Stomach (tissue), 19 donors: ENCODE data around the gene C4B. TPM values are rescaled to one million over a fixed set of nuclear protein-coding genes. Genes with fewer than 3 reads are reported as not detected.
"Not testable (repeated sequence)": the region's sequence is repeated elsewhere in the genome, so short reads cannot be mapped to it uniquely, and the experiment has no call there.

ENCODE experiments used
- DNase-seq, 2 donors: peaks; one replicate each; pipeline versions ENCODE4 v3.0.0 to v3.0.0-alpha.2; 2013 to 2019
- H3K27ac ChIP-seq, 5 donors: fragments of 200-600 bp in 4 of 5; sonication (generic) in 4 of 5; one replicate each; pipeline ENCODE4 v1.5.1; 2013 to 2019; ENCODE audit warnings: mild to moderate bottlenecking in 1 of 5, moderate library complexity in 1 of 5
- H3K27me3 ChIP-seq, 3 donors: fragments of 200-600 bp; sonication (generic); one replicate each; pipeline ENCODE4 v1.5.1; 2017 to 2019; ENCODE audit warnings: mixed run types in 1 of 3
- H3K36me3 ChIP-seq, 4 donors: fragments of 200-600 bp; sonication (generic); 1 replicate in 3 of 4; 2 replicates in 1 of 4; pipeline ENCODE4 v1.5.1; 2016 to 2019
- H3K4me1 ChIP-seq, 4 donors: fragments of 200-600 bp; sonication (generic); one replicate each; pipeline ENCODE4 v1.5.1; 2016 to 2019
- H3K4me3 ChIP-seq, 4 donors: fragments of 200-600 bp; sonication (generic) in 3 of 4; one replicate each; pipeline ENCODE4 v1.5.1; 2016 to 2019; ENCODE audit warnings: mild to moderate bottlenecking in 1 of 4
- H3K9me3 ChIP-seq, 4 donors: fragments of 200-600 bp; sonication (generic); one replicate each; pipeline ENCODE4 v1.5.1; 2016 to 2019
- CTCF ChIP-seq, 7 experiments: fragments of 450-650 bp in 4 of 7; fragments of 200-600 bp in 3 of 7; sonication (generic) in 3 of 7; IDR thresholded peaks; one replicate each; pipeline ENCODE4 v1.5.1; 2016 to 2019; ENCODE audit warnings: antibody characterized with exemption in 7 of 7, control low read depth in 2 of 7, mild to moderate bottlenecking in 1 of 7
- EP300 ChIP-seq: sonication (generic); formaldehyde crosslinking; IDR thresholded peaks from one replicate; pipeline ENCODE4 v1.6.1; 2017; ENCODE audit warnings: antibody characterized with exemption
- POLR2A ChIP-seq, 4 donors: fragments of 450-650 bp; IDR thresholded peaks; one replicate each; pipeline ENCODE4 v1.6.1; 2016; ENCODE audit warnings: antibody characterized with exemption in 4 of 4, control low read depth in 2 of 4, mild to moderate bottlenecking in 1 of 4, moderate library complexity in 1 of 4
- POLR2AphosphoS5 ChIP-seq, 3 donors: sonication (generic); formaldehyde crosslinking; IDR thresholded peaks; one replicate each; pipeline ENCODE4 v1.6.1; 2016; ENCODE audit warnings: antibody characterized with exemption in 3 of 3
- WGBS, 5 donors: extraction: QIAGEN DNeasy Blood & Tissue Kit in 3 of 5; methylation state at CpG; one replicate each; pipeline versions ENCODE4 v1.1.5 to v1.1.7; 2013 to 2018; 5-methylcytosine and 5-hydroxymethylcytosine counted together
- intact Hi-C: fragments of 100-400 bp; cut with DNase I; formaldehyde crosslinking; loops from one replicate; pipeline ENCODE4 v1.15.1; 2023; ENCODE audit warnings: low total_unique reads
- long read RNA-seq, 10 donors: transcript quantifications; one replicate each; lab custom pipeline, GENCODE V29; 2026
- polyA plus RNA-seq, 3 donors: library from polyadenylated mRNA; stranded (reverse); fragments of 200-250 nt; gene quantifications; one replicate each; pipeline ENCODE4 v1.2.3, GENCODE V29; 2013
- total RNA-seq, 5 donors: library from RNA; depleted of rRNA; stranded (reverse); fragments of >200 nt; gene quantifications; one replicate each; pipeline versions ENCODE4 v1.1.0 to v1.2.3, GENCODE V29; 2014 to 2016
- donor health status: healthy with polysubstance abuse.
- donor health status: Bipolar disorder and iron deficiency.
- donor health status: healthy.

The C4B gene
- total RNA-seq: 100 to 1,000 TPM in 1 of 5 donors, 10 to 100 TPM in 4; 14.9 to 108 (median 32.7) TPM
- polyA plus RNA-seq: 100 to 1,000 TPM in 1 of 3 donors, 10 to 100 TPM in 2; 42.8 to 107 (median 54.9) TPM
- long read RNA-seq, donor 1: 0 reads
- long read RNA-seq, donor 2: 0 reads
- long read RNA-seq, donor 3, partial matches to known transcripts: 0 of 1 reads
- long read RNA-seq, donor 3, other reads (novel, unspliced or antisense): 0 of 1 reads
- long read RNA-seq, donor 4: 0 reads
- long read RNA-seq, donor 5, partial matches to known transcripts: 0 of 3 reads
- long read RNA-seq, donor 5, other reads (novel, unspliced or antisense): 0 of 3 reads
- long read RNA-seq, donor 6, partial matches to known transcripts: 0 of 1 reads
- long read RNA-seq, donor 6, other reads (novel, unspliced or antisense): 0 of 1 reads
- long read RNA-seq, donor 7, partial matches to known transcripts: 0 of 5 reads
- long read RNA-seq, donor 7, other reads (novel, unspliced or antisense): 5 of 5 reads
- long read RNA-seq, donor 8, partial matches to known transcripts: 0 of 1 reads
- long read RNA-seq, donor 8, other reads (novel, unspliced or antisense): 0 of 1 reads
- long read RNA-seq, donor 9: 0 reads
- long read RNA-seq, donor 10, partial matches to known transcripts: 0 of 2 reads
- long read RNA-seq, donor 10, other reads (novel, unspliced or antisense): 0 of 2 reads

DNA sequence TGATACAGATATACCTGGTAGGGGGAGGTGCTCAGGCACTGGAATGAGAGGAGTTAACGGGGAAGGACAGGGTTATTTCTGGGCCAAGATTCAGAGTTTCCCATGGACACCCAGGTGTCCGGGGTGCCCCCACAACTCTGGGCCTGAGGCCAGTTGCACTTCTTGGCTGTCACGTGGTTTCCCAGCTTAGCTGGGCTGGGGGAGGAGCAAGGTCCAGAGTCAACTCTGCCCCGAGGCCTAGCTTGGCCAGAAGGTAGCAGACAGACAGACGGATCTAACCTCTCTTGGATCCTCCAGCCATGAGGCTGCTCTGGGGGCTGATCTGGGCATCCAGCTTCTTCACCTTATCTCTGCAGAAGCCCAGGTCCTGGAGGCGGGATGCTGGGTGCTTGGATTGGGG, at the start of gene C4B:
C4B (plus strand) TSS at position 249 of the 400 bp plus-strand sequence; CDS start at position 300, 51 bp downstream.
- H3K27ac ChIP-seq, H3K4me3 ChIP-seq, H3K9me3 ChIP-seq, H3K27me3 ChIP-seq, intact Hi-C loops, H3K36me3 ChIP-seq, H3K4me1 ChIP-seq, DNase-seq: not testable (repeated sequence)
- no CpG with 5 or more reads among the region's 6 CpGs for WGBS, 5 donors

DNA sequence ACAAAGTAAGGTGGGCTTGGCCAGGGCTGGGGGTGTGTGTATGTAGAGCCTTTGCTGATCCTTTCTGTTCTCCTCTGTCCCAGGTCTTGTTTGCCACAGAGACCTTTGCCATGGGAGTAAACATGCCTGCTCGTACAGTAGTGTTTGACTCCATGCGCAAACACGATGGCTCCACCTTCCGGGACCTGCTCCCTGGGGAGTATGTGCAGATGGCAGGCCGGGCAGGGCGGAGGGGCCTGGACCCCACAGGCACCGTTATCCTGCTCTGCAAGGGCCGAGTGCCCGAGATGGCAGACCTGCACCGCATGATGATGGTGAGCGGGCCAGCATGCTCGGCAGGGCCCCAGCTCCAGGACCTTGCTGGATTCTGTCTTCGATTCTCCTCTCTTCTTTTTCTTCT, 48.9 kb upstream of the C4B start:
- H3K9me3 ChIP-seq: no peaks in the 10 kb centered on the region
- peaks cover 85 to 100% (median 99%) of the 10 kb centered on the region in 4 donors for H3K36me3 ChIP-seq
- no peaks in the 10 kb centered on the region for H3K27me3 ChIP-seq
- intact Hi-C loops: no loop called here
- TF ChIP-seq POLR2AphosphoS5 (IDR thresholded peaks at IDR 0.05) (no peak), POLR2A (IDR thresholded peaks at IDR 0.05) (no peak), CTCF (IDR thresholded peaks at IDR 0.05) (no peak), EP300 (no peak)
- WGBS, 5 donors: 52 to 83% (median 67%) methylated on average over 13 of the region's 13 CpGs
- peaks cover 8 to 21% (median 12%) of the 10 kb centered on the region in 4 donors for H3K4me1 ChIP-seq
- H3K4me3 ChIP-seq: no peak overlapping the region
- DNase-seq: no peak
- H3K27ac ChIP-seq: no peak overlapping the region

DNA sequence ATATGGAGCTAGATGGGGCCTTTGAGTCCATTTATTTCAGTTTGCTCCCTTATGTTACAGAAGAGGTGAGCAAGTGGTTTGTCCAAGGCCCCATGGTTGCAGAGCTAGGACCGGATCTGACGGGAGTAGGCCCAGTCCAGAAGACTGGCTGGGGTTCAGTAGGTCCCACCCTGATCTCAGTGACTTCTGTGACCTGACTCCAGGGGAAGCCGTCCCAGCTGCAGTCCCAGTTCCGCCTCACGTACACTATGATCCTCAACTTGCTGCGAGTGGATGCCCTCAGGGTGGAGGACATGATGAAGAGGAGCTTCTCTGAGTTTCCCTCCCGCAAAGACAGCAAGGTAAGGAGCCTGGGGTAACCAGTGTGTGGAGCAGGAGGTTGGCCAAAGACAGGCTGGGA, 48.1 kb upstream of the C4B start:
- Histone ChIP-seq H3K4me1 (peaks cover 16 to 29% (median 20%) of the 10 kb centered on the region in 4 donors), H3K27ac (no peak overlapping the region), H3K27me3 (no peaks in the 10 kb centered on the region), H3K36me3 (peaks cover 77 to 94% (median 92%) of the 10 kb centered on the region in 4 donors), H3K9me3 (no peaks in the 10 kb centered on the region), H3K4me3 (no peak overlapping the region)
- TF ChIP-seq CTCF (IDR thresholded peaks at IDR 0.05): no peak
- no peak for DNase-seq
- 80 to 89% (median 86%) methylated on average over 7 of the region's 7 CpGs for WGBS, 5 donors
- intact Hi-C loops: no loop called here

DNA sequence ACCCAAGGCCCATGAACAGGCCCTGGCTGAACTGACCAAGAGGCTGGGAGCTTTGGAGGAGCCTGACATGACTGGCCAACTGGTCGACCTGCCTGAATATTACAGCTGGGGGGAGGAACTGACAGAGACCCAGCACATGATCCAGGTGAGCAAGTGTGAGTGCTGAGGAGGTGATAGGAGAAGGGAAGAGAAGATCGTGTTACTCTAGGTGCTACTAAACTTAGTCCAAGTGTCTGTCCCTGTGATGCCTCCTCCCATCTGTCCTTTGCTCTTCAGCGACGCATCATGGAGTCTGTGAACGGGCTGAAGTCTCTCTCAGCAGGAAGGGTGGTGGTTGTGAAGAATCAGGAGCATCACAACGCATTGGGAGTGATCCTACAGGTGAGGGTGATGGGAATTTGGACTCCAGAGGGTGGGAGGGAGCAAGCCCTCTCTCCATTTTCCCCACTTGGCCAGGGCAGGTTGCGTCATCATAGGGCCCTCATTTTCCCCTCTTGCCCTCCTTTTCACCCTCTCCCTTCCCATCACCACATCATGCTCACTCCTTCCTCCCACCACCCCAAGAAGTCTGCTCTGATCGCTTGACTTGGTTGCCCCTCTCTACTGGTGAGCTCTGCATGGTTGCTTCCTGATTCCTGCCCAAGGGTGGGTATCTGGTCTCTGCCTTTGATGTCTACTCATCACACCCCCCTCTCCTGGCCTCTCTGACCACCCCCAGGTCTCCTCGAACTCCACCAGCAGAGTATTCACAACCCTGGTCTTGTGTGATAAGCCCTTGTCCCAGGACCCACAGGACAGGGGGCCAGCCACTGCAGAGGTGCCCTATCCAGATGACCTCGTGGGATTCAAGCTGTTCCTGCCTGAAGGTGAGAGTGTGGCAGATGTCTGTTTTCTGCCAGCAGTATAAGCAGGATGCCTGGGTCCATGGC, 47.3 kb upstream of the C4B start:
- DNase-seq: no peak
- Histone ChIP-seq H3K36me3 (peaks cover 69 to 87% (median 84%) of the 10 kb centered on the region in 4 donors), H3K4me1 (peaks cover 17 to 31% (median 21%) of the 10 kb centered on the region in 4 donors), H3K27ac (no peak overlapping the region), H3K27me3 (no peaks in the 10 kb centered on the region), H3K4me3 (no peak overlapping the region), H3K9me3 (no peaks in the 10 kb centered on the region)
- TF ChIP-seq EP300: no peak
- 80 to 87% (median 85%) methylated on average over 10 of the region's 10 CpGs for WGBS, 5 donors
- intact Hi-C loops: no loop called here

DNA sequence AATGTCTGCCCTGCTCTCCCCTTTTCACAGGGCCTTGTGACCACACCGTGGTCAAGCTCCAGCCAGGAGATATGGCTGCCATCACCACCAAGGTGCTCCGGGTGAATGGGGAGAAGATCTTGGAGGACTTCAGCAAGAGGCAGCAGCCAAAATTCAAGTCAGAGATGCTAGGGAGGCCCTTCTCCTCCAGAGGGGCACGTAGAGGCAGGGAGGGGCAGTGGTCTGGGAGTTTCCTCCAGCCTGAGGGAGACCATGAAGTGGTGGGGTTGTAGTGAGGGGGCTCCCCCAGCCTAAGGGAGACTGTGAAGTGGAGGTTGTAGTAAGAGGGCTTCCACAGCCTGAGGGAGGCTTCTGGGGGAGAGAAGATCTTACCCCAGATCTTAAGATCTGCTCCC, 46.7 kb upstream of the C4B start:
- Histone ChIP-seq H3K27me3 (no peaks in the 10 kb centered on the region), H3K9me3 (no peaks in the 10 kb centered on the region), H3K4me1 (peaks cover 20 to 35% (median 26%) of the 10 kb centered on the region in 4 donors), H3K27ac (no peak overlapping the region), H3K4me3 (no peak overlapping the region), H3K36me3 (peaks cover 62 to 80% (median 77%) of the 10 kb centered on the region in 4 donors)
- intact Hi-C loops: no loop called here
- DNase-seq: no peak
- no peak for TF ChIP-seq POLR2AphosphoS5 (IDR thresholded peaks at IDR 0.05)
- no peak for TF ChIP-seq CTCF (IDR thresholded peaks at IDR 0.05)
- no peak for TF ChIP-seq EP300
- TF ChIP-seq POLR2A (IDR thresholded peaks at IDR 0.05): no peak
- 68 to 87% (median 82%) methylated on average over 2 to 3 of the region's 3 CpGs for WGBS, 5 donors
